Activated T-helper 1 cell treated with Interleukin-2 at 50 U/mL for 16 hours (primary cell): ENCODE measurements around the gene ATXN7L3B.
"Not testable (repeated sequence)": the region's sequence is repeated elsewhere in the genome, so short reads cannot be mapped to it uniquely, and the experiment has no call there.

Experiments
- DNase-seq: peaks from one replicate; pipeline ENCODE4 v3.0.0-alpha.2; 2020; ENCODE audit warnings: low read depth

Gene ATXN7L3B

GRCh38 chr12:74537707-74538385 lies at the start of gene ATXN7L3B:
TSS of gene ATXN7L3B (plus strand) at chr12:74537835. CDS start at chr12:74538113, 278 bp downstream.
- DNase-seq: peak; percentile 92

GRCh38 chr12:74488134-74488533 lies 49.5 kb upstream of the ATXN7L3B start:
- no peak for DNase-seq

GRCh38 chr12:74489543-74489942 lies 48.1 kb upstream of the ATXN7L3B start:
- no peak for DNase-seq

GRCh38 chr12:74490390-74491064 lies 47.1 kb upstream of the ATXN7L3B start:
- no peak for DNase-seq

GRCh38 chr12:74491374-74491773 lies 46.3 kb upstream of the ATXN7L3B start:
- DNase-seq: no peak

GRCh38 chr12:74499192-74499591 lies 38.4 kb upstream of the ATXN7L3B start:
- no peak for DNase-seq

GRCh38 chr12:74508873-74509657 lies 28.6 kb upstream of the ATXN7L3B start:
- not testable (repeated sequence) for DNase-seq

GRCh38 chr12:74509886-74510285 lies 27.7 kb upstream of the ATXN7L3B start:
- no peak for DNase-seq

- DNase-seq: no peak
Measured at GRCh38 chr12:74514098-74514872, 23.4 kb upstream of the ATXN7L3B start.

- no peak for DNase-seq
Measured at GRCh38 chr12:74515849-74516248, 21.8 kb upstream of the ATXN7L3B start.

- DNase-seq: no peak
Measured at GRCh38 chr12:74526535-74526934, 11.1 kb upstream of the ATXN7L3B start.

- DNase-seq: no peak
Measured at GRCh38 chr12:74527491-74527890, 10.1 kb upstream of the ATXN7L3B start.

- no peak for DNase-seq
Measured at GRCh38 chr12:74530676-74531075, 7.0 kb upstream of the ATXN7L3B start.

- no peak for DNase-seq
Measured at GRCh38 chr12:74535536-74535935, 2.1 kb upstream of the ATXN7L3B start.

GRCh38 chr12:74537126-74537706 lies 419 bp upstream of the ATXN7L3B start:
- DNase-seq: no peak

GRCh38 chr12:74538491-74539258 lies 1.0 kb downstream of the ATXN7L3B start:
- DNase-seq: peak; percentile 12

- DNase-seq: no peak
Measured at GRCh38 chr12:74539261-74539660, 1.6 kb downstream of the ATXN7L3B start.

GRCh38 chr12:74539765-74540526 lies 2.3 kb downstream of the ATXN7L3B start:
- no peak for DNase-seq

GRCh38 chr12:74541074-74541473 lies 3.4 kb downstream of the ATXN7L3B start:
- no peak for DNase-seq

GRCh38 chr12:74547249-74547648 lies 9.6 kb downstream of the ATXN7L3B start:
- DNase-seq: no peak
